Embryonic facial prominence (tissue), 1 donor: ENCODE measurements around the gene ATP1B1.

Source experiments
- DNase-seq: peaks from one replicate; pipeline ENCODE4 v3.0.0-alpha.2; 2016; ENCODE audit errors: extremely low spot score

The ATP1B1 gene

DNA sequence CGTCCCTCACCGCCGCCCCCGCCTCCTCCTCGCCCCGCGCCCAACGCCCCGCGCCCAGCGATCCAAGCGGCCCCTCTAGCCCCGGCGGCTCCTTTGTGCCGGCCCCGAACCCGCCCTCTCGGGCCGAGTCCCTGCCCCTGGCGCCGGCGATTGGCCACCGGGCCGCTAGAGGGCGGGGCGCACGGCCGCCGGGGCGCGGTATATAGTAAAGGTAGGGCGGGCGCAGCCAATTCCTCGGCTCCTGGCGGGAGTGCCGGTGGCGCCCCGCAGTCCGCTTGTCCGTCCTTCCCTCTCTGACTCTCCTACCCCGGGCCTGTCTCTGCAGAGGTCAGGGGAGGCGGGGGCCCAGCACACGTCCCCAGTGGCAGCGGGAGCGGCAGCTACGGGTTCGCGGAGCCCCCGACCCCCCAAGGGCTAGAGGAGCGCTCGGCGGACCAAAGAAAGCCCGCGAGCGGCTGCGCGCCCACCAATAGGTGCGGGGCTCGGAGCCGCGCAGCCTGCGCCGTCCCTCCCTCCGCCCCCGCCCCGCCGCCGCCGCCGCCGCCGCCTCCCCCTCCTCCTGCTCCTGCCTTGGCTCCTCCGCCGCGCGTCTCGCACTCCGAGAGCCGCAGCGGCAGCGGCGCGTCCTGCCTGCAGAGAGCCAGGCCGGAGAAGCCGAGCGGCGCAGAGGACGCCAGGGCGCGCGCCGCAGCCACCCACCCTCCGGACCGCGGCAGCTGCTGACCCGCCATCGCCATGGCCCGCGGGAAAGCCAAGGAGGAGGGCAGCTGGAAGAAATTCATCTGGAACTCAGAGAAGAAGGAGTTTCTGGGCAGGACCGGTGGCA, at the start of gene ATP1B1:
TSS of gene ATP1B1 (plus strand) at position 596 of the 826 bp plus-strand sequence. CDS start at position 736, 140 bp downstream.
- peak; percentile 37 for DNase-seq

DNA sequence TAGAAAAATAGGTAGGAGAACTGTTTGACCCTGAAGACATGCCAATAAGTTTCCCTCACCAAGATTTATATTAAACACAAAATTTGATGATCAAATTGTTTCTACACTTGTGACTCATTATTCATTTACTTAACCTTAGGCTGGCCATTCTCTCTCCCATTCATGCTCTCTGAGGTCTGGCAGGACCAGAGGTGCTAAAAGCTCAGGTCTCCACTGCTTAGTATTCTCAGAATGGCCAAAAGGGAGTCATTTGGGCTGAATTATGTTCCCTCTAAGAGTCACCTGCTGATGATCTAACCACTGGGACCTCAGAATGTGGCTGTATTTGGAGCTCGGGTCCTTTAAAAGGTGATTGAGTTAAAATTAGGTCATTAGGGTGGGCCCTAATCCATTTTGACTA, 47.1 kb upstream of the ATP1B1 start:
- no peak for DNase-seq

DNA sequence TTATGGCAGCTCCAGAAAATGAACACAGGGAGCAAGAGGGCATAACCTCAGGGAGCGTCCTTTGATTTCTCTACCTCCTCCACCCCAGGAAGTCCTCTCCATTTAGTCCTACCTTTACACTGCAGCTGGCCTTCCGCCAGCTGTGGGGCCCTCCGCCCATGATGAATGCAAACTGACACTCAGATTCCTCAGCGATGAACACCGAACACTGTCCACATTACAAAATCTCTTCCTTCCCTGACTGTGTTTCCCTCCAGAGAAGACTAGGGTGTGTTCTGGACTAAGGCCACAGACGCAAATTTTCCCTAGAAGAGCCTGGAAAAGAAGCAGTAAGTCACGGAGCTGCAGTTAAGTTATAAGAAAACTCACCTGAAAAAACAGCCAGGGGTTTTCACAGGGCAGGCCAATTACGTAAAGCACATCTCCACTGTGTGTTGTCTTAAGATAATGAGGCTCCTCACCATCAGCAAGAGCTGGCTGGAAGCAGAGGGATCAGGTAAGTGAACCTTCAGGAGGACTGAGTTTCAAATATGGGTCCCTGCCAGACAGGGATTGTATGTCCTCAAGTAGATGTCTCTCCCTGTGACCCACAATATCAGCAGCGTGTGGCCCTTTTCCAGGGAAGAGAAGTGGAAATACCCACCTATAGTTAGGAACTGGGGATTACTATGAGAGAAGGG, 46.3 kb upstream of the ATP1B1 start:
- DNase-seq: no peak

DNA sequence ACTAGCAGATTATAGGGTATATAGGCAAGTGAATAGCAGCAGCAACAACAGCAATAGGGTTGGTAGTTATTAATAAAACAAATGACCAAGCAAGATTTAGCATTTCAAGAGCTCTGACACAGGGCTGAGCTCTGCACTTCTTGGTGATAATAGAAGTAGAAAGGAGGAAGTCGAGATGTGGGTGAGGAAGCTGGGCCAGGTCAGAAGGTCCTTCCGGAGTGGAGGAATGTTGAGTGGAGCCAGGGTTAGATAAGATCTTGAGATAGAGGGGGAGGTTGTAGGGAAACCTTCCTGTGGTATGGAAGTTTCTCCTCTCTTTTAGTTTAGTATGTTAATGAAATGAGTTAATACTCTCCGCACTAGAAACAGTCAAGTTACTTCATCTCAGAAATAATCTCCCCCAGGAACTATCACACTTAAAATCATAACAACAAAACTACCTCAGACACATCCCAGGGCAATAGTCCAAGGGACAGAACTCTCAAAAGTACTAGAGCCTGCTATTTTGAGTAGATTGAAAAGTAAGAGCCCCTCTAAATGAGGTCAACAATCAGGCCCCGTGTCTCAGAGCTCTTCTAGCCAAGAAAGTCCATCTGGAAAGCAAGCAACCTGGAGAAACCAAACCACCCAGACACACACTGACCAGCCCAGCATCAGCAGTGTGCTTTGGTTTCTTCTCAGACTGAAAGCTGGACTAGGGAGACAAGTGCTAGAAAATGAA, 45.4 kb upstream of the ATP1B1 start:
- DNase-seq: no peak

DNA sequence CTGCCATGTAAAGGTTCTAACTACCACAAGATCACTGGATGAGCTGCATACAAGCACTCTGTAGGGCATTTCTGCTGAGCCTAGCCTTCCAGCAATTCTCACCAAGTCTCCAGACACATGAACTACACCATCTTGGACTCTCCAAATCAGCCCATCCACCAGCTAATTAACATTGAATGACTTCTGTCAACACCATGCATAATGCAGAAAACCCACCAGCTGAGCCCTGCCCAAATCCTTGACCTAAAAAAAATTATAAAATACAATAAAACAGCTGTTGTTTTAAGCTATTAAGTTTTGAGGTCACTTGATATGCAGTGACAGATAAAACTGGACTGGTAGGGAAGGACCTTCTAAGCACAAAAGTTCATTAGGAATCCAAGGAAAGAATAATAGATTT, 44.3 kb upstream of the ATP1B1 start:
- DNase-seq: no peak

DNA sequence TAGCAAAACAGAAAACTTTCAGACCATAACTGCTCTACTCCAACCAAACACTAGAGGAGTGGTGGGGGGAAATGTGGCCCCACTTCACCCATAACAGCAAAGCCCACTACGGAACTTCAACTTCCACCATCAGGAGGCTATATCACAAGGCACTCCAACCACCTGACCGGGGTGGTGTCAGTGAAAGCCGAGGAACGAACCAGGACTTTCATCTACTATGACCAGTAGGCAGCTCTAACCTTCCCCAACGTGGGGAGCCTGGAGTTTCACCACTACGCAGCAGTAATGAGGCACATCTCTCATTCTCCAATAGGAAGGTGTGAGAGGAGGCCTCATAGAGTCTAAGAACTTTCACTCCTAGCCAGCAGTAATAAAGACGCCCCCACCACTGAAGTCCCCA, 42.4 kb upstream of the ATP1B1 start:
- no peak for DNase-seq

DNA sequence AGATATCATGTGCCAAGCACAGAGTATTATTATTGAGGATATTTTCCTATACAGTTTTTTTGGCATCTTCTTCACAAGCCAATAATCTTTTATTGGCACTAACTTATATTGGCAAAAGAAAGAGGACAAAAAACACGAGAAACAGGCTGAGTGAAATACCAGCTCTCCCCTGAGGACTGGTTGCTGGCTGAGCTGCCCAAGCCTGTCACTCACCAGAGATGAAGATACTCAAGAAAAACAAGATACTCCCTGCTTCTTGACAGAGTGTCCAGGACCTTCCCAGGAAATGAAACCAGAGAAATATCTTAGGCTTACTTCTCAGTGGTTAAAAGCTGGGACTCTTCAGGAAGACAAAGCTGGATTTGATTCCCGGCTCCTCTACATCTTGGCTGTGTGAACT, 35.9 kb upstream of the ATP1B1 start:
- DNase-seq: no peak

DNA sequence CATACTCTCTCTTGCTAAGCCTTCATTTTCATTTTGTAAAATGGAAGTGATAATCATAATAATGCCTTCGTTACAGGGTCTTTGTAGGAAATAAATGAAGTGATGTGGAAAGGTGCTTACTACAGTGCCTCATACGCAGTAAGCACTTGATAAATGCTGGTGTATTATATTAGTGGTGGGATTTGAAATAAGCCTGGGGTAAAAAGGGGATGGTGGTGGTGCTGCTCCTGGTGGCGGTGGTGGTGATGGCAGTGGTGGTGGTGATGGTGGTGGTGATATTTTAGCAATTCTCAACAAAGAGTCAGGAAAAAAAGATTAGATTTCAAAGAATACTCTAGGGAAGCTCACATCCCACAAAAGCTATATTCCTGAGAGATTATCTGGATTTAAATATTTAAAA, 35.5 kb upstream of the ATP1B1 start:
- DNase-seq: no peak

DNA sequence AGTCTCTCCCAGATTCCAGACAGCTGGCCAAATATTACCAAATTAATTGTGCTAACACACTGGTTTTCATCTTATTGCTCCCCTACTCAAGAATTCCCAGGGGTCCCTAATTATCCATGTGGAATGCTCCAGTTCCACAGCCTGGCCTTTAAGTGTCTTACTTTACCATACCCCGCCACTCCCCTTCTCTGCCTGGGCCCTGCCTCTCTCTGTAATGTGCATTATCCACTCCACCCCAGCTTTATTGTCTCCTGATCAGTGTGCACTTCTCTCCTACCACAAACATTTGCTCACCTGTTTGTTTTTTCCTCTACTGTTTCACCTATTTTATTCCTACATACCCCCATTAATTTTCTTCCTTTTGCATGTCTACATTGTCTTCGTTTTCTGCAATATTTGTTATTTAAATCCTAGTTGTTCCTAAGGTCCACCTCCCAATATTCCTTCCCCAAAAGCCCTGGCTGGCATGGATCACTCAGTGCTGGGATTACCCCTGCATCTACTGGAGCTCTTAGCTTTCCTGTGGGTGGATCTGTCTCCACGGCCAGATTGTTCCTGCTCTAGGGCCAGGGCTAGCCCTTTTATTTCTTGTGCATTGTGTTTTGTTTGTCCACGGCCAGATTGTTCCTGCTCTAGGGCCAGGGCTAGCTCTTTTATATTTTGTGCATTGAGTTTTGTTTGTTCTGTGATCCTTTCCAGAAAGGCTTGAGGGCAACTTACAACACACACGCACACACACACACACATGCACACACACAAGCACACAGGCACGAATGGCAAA, 33.4 kb upstream of the ATP1B1 start:
- no peak for DNase-seq

DNA sequence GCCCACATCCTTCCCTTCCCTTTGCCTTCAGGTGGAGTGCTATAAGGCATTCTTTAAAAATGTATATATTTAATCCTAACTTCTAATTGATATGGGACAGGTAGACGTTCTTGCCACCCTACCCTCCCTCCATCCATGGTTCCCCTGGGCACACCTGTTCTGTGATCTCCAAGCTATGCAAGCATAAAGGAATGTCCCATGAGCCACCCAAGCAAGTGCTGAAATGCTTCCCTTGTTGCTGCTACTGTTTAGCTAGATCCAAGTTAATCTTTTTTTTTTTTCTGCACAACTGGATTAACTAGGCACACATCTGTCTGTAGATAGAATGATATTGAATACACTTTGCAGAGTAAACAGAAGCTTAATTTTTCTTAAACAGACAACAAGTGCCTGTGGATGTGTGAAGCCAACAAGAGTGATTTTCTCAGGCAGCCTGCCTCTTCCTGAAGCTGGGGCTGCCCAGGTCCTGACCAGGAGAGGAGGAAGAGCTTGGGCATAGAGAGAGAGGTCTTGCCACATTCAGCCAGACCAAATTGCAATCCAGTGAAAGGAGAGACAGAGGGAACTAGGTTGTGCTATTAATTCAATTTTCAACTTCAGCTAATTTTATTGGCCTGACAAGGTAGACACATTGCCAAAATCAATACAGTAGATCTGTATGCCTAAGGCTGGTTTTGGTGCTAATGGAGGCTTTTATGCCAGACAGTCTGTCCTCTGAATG, 28.2 kb upstream of the ATP1B1 start:
- DNase-seq: no peak

DNA sequence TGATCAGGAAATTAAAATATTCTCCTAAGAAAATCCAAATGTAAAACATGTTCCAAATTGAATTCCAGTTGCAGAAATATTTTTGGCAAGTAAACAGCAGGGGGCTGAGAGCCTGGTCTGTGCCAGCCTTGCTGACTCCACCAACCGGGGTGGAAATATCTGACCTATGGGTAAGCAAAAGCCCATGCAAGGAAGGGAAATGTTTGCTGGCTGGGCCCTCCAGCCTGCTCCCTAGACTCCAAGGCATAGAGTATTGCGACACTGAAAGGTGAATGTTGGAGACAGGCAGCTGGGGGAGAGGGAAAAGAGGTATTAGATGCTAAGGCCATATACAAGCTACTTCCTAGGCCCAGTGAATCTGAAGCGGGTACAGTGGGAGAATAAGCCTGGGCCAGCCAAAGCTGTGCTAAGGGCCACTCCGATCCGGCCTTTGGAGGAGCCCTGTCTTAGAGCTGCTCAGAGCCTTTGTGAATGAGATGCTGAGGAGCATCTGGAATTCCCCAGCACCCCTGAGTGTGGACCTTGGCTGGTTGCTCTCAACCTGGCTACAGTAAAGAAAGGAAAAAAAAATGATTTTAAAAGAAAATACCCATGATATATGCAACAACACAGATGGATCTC, 24.9 kb upstream of the ATP1B1 start:
- DNase-seq: no peak

DNA sequence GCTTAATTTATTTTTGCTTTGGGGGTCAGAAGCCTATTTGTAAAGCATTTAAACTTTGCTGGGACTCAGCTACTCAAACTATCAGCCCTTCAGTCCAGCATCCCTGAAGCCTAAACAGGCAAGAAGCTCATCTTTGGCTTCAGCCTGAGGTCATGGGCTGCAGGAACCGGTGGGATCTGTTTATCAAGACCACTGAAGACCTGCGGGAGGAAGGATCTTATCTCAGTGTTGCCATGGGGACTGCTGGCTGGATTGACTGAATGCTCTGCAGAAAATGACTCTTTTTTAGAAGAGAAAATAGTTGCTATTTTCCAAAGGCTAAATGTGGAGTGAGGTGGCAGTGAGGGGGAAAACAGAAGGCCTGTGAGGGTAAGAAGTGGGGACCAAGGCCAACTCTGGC, 20.6 kb upstream of the ATP1B1 start:
- DNase-seq: no peak

DNA sequence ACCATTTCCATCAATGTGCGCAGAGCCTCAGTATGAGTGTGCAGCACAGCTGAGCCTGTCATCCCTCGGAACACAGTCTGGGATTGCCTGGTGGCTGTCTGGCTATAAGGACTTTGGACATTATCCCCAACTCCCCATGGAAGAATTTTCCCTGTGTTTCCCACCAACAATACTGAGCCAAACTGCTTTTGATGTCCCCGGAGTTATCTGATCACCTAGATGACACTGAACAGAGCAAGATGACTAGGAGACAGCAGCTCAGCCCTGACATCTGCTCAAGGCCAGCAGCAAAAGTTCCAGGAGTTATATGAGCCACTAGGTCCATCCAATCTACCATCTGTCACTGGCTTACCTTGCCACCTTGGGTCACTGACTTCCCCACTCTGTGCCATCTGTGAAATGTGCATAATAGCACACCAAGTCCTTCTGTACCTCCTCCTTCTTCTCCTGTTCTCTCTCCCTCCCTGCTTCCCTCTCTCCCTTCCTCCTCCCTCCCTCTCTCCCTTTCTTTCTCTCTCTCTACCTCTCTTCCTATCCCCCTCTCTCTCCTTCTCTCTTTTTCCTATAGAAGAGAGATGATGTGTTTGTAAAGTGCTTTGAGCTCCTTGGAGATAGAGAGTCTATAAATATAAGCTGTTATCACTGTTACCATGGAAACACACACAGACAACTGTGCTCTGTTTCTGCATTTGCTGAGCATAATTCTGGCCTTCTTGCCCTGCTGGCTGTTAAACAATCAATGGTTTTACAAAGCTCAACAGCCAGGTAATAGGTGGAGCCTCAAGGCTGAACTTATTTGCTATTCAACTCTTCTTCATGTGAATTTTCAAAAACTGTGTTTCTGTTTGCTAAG, 19.7 kb upstream of the ATP1B1 start:
- peak; percentile 29 for DNase-seq

DNA sequence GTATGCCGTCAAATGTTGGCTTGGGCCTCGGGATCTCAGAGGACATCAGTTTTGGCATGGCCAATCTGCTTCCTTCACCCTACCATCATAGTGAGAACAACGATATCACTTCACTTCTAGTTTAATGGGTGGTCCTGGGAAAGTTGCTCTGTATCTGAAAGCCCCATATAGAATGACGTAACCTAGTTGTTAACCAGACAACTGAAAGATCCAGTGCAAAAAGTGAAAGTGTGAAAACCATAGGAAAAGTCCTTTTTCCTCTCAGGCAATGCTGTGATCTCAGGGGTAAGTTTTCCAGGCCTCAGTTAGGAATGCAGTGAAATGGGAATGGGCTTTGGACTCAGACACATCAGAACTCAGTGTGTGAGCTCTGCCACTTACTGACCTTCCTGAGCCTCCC, 18.6 kb upstream of the ATP1B1 start:
- DNase-seq: no peak

DNA sequence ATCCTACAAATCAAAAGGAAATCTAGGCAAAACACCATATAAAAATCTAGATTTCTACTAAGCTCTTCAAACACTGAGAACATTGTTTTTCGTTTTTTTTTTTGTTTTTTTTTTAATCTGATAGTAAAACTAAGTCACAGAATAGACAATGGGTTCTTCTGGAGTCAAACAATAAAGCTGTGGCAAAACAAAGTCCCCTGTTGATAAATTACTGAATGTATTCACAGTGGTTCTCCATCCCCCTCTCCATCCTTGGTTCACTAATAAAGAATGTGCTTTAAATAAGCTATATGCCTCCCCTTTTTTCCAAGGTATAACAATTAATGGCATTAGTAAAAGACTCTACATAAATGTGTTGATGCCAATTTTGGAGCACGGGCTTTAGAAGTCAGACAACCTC, 16.7 kb upstream of the ATP1B1 start:
- no peak for DNase-seq

DNA sequence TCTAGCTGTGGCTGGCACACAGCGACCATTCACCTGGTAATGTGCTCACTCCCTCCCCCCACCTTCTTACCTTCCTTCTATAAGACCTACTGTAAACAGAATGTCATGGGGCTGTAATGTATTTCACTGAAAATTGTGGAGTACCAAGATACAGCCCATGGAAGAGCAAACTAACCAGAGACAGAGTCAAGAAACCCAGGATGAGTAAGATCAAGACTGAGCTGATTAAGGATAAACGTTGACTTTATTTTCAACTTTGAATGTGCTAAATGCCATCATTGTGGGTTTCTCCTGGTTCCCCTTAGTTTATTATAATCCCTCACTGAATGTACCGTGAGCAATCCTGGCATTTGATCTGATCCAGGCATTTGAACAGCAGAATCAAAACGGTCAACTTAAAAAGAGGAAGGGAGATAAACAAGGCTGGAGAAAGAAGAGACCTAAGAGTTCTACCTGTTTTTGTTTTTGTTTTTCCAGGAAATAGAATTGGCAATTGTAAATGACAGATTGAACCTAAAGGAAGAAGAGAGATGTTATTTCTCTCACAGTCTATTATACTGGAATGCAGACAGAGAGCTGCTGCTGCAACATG, 16.1 kb upstream of the ATP1B1 start:
- no peak for DNase-seq

DNA sequence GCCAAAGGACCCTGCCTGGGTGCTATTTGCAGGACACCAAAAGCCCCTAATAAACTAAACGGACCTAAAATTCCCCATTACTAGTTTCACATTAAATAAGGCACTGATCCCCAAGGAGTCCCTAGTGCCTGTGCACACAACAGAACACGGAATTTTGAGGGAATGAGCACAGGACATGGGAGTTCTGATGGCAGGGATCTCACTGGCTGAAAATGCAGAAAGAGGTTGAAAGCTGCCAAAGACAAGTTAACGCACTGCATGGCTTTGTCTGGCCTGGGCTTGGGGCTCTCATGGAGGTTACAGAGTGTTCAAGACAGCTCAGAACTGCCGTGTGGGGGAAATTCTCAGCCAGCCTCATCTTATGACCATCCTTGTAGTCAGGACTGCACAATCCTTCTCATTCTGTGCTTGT, 15.6 kb upstream of the ATP1B1 start:
- DNase-seq: no peak

DNA sequence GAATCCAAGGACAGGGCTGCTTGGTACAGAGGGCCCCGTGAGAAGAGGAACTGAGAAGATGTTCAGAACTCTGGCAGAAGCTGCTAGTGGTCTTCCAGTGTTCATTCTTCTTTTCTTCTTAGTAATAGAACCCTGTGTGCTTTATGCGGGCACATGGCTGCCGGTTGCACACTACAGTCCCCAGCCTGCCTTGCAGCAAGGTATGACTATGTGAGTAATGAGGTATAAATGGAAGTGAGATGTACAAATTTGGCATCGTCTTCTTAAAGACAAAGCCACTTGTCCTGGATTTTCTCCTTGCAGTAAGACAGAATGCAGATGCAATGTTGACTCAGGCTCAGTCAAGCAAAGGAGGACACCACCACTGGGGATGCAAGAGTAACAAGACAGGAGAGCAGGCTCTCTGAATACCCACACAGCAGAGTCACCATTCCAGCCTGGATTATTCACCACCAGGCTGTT, 15.0 kb upstream of the ATP1B1 start:
- no peak for DNase-seq

DNA sequence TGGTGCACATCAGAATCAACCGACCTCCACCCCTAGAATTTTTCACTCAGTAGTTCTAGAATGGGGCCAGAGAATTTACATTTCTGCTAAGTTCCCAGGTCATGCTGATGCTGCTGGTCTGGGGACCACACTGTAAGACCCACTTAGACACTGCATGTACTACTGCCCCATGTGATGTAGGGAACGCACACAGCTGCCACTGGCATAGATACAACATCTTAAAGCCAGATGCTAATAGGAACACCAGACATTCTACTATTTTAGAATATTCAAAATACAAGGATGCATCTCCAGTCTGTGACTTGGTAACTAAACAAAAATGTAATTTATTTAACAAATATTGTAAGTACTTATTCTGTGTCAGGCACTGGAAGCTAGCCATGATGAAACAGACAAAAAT, 14.1 kb upstream of the ATP1B1 start:
- DNase-seq: no peak
